Fibroblast of lung (primary cell): ENCODE measurements around the gene KIF6. TPM values are rescaled to one million over a fixed set of nuclear protein-coding genes. Genes with fewer than 3 reads are reported as not detected.
"Not testable (repeated sequence)": the region's sequence is repeated elsewhere in the genome, so short reads cannot be mapped to it uniquely, and the experiment has no call there.

Source experiments
- DNase-seq, 2 donors: peaks; one replicate each; pipeline versions ENCODE4 v3.0.0 to v3.0.0-alpha.2; 2010; ENCODE audit warnings: low read depth in 2 of 2
- H2AFZ ChIP-seq: 2 replicates; pipeline ENCODE4 v1.5.1; 2012; ENCODE audit warnings: low read length, control low read depth, inconsistent platforms
- H3K27ac ChIP-seq: 2 replicates; pipeline ENCODE4 v1.5.1; 2011; ENCODE audit warnings: low read length, control low read depth; ENCODE audit not compliant: insufficient read depth
- H3K27me3 ChIP-seq: 2 replicates; pipeline ENCODE4 v1.5.1; 2011; ENCODE audit warnings: mild to moderate bottlenecking, low read length; ENCODE audit not compliant: control insufficient read depth, insufficient read depth
- H3K36me3 ChIP-seq: 2 replicates; pipeline ENCODE4 v1.5.1; 2011; ENCODE audit warnings: low read length; ENCODE audit not compliant: control insufficient read depth, insufficient read depth
- H3K4me1 ChIP-seq: 2 replicates; pipeline ENCODE4 v1.5.1; 2011; ENCODE audit warnings: low read length; ENCODE audit not compliant: control insufficient read depth, insufficient read depth; ENCODE audit errors: extremely low read depth
- H3K4me2 ChIP-seq: 2 replicates; pipeline ENCODE4 v1.5.1; 2011; ENCODE audit warnings: low read length, control low read depth; ENCODE audit not compliant: insufficient read depth; ENCODE audit errors: extremely low read depth
- H3K4me3 ChIP-seq, 4 experiments: fragments of 200-600 bp in 1 of 4; sonication (generic) in 1 of 4; replicated peaks in 1 of 4; 2 replicates each; pipeline ENCODE4 v1.5.1; 2011 to 2016; ENCODE audit warnings: low read length in 4 of 4, low read depth in 3 of 4, mild to moderate bottlenecking in 3 of 4, control low read depth in 2 of 4, inconsistent platforms in 1 of 4, mixed read lengths in 1 of 4; ENCODE audit not compliant: insufficient read depth in 1 of 4; ENCODE audit errors: control extremely low read depth in 1 of 4
- H3K79me2 ChIP-seq: 2 replicates; pipeline ENCODE4 v1.5.1; 2012; ENCODE audit warnings: mild to moderate bottlenecking, low read length, inconsistent platforms; ENCODE audit not compliant: control insufficient read depth, insufficient read depth
- H3K9ac ChIP-seq: 2 replicates; pipeline ENCODE4 v1.5.1; 2011; ENCODE audit warnings: mild to moderate bottlenecking, low read length, control low read depth; ENCODE audit not compliant: insufficient read depth
- H3K9me3 ChIP-seq: 2 replicates; pipeline ENCODE4 v1.5.1; 2012; ENCODE audit warnings: low read depth, low read length; ENCODE audit not compliant: control insufficient read depth, insufficient read depth
- H4K20me1 ChIP-seq: 2 replicates; pipeline ENCODE4 v1.5.1; 2011; ENCODE audit warnings: low read length; ENCODE audit not compliant: control insufficient read depth, insufficient read depth; ENCODE audit errors: extremely low read depth
- EZH2 ChIP-seq: IDR thresholded peaks from 2 replicates; pipeline ENCODE4 v1.5.1; 2012; ENCODE audit warnings: low read length, control low read depth, mild to moderate bottlenecking; ENCODE audit errors: missing control alignments
- polyA plus RNA-seq, 2 donors: library from polyadenylated mRNA; depleted of rRNA in 1 of 2; stranded (reverse) in 1 of 2; unstranded in 1 of 2; fragments of >200 nt; gene quantifications; 2 replicates each; pipeline ENCODE4 v1.2.1, GENCODE V29; 2011 to 2012; ENCODE audit warnings: missing spikeins in 1 of 2
- total RNA-seq: library from RNA; depleted of rRNA; stranded (reverse); fragments of >200 nt; gene quantifications from 2 replicates; pipeline ENCODE4 v1.2.1, GENCODE V29; 2014
- TF ChIP-seq, protein P1 (sequence below), 2 donors: IDR thresholded peaks in 1 of 2; conservative IDR thresholded peaks in 1 of 2; 1 replicate in 1 of 2; 2 replicates in 1 of 2; pipeline ENCODE4 v1.5.1; 2011 to 2012; ENCODE audit warnings: low read length in 2 of 2, control low read depth in 1 of 2, inconsistent platforms in 1 of 2, low read depth in 1 of 2, mild to moderate bottlenecking in 1 of 2

KIF6 gene
- total and polyA plus RNA-seq, 2 donors (not counting 1 experiment from before 2014, with no cell fraction given) = 0.24 to 0.83 TPM

DNA sequence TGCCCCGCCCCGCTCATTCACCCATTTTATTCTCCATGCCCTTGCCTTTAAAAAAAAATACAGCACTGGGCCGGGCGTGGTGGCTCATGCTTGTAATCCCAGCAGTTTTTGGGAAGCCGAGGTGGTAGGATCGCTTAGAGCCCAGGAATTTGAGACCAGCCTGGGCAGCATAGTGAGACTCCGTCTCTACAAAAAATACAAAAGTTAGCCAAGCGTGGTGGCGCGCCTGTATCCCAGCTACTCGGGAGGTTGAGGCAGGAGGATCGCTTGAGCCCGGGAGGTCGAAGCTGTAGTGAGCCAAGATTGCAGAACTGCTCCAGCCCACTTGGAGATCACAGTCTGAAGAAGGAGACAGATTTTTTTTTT is 407 bp upstream of the KIF6 start:
- Histone ChIP-seq H4K20me1 (no peaks in the 10 kb centered on the region), H3K4me2 (peak overlapping the region; percentile 48), H3K36me3 (no peaks in the 10 kb centered on the region), H3K9me3 (no peaks in the 10 kb centered on the region), H3K4me3 (peak overlapping the region in 2 of 4 experiments; percentile 76), H3K27me3 (no peaks in the 10 kb centered on the region), H3K79me2 (no peaks in the 10 kb centered on the region), H2AFZ (peak overlapping the region; percentile 83), H3K4me1 (no peaks in the 10 kb centered on the region), H3K9ac (no peak overlapping the region), H3K27ac (no peak overlapping the region)
- TF ChIP-seq, protein P1, sequence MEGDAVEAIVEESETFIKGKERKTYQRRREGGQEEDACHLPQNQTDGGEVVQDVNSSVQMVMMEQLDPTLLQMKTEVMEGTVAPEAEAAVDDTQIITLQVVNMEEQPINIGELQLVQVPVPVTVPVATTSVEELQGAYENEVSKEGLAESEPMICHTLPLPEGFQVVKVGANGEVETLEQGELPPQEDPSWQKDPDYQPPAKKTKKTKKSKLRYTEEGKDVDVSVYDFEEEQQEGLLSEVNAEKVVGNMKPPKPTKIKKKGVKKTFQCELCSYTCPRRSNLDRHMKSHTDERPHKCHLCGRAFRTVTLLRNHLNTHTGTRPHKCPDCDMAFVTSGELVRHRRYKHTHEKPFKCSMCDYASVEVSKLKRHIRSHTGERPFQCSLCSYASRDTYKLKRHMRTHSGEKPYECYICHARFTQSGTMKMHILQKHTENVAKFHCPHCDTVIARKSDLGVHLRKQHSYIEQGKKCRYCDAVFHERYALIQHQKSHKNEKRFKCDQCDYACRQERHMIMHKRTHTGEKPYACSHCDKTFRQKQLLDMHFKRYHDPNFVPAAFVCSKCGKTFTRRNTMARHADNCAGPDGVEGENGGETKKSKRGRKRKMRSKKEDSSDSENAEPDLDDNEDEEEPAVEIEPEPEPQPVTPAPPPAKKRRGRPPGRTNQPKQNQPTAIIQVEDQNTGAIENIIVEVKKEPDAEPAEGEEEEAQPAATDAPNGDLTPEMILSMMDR (conservative IDR thresholded peaks at IDR 0.05 in 1 of 2, IDR thresholded peaks at IDR 0.05 in 1 of 2; ENCODE audit: low read depth in 1 of 2, low read length in 2 of 2) = no peak
- no peak for TF ChIP-seq EZH2
- no peak for DNase-seq

DNA sequence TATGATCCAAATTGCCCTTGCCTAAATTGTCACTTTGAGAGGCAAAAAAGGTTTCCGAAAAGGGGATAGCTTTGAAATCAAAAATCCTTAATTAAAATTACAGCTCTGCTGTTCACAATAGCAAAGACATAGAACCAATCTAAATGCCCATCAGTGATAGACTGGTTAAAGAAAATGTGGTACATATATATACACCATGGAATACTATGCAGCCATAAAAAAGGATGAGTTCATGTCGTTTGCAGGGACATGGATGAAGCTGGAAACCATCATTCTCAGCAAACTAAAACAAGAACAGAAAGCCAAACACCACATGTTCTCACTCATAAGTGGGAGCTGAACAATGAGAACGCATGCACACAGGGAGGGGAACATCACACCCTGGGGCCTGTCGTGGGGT is 1.9 kb downstream of the KIF6 start:
- H3K27me3 ChIP-seq, H3K36me3 ChIP-seq, H3K9ac ChIP-seq, DNase-seq, H3K27ac ChIP-seq, H2AFZ ChIP-seq, H3K4me2 ChIP-seq, H4K20me1 ChIP-seq, H3K4me3 ChIP-seq, H3K4me1 ChIP-seq, H3K79me2 ChIP-seq, H3K9me3 ChIP-seq: not testable (repeated sequence)

DNA sequence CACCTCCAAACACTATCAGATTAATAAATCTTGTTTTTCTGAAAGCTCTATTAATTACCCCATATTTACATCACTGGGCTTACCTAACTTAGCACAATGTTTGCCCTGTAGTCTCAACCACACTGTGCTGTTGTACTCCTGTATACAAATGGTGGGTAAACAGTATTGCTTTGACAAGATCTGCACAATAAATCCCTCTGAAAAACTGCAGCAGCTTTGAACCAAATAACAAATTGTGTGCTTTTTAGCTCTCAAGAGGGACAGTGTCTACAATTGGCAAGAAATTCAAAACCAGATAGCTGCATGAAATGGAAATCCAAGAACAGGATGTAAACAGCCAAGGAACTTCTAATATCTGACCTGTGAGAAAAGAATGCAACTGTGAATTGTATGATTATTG is 10.4 kb downstream of the KIF6 start:
- H3K9me3 ChIP-seq = no peaks in the 10 kb centered on the region
- TF ChIP-seq, protein P1 (conservative IDR thresholded peaks at IDR 0.05 in 1 of 2, IDR thresholded peaks at IDR 0.05 in 1 of 2; ENCODE audit: low read depth in 1 of 2, low read length in 2 of 2) = no peak
- H3K27me3 ChIP-seq = no peaks in the 10 kb centered on the region
- no peak overlapping the region for H3K4me3 ChIP-seq
- H3K9ac ChIP-seq = no peak overlapping the region
- no peaks in the 10 kb centered on the region for H3K79me2 ChIP-seq
- no peaks in the 10 kb centered on the region for H3K36me3 ChIP-seq
- DNase-seq = no peak
- no peak overlapping the region for H3K4me2 ChIP-seq
- H3K4me1 ChIP-seq = no peaks in the 10 kb centered on the region
- no peaks in the 10 kb centered on the region for H4K20me1 ChIP-seq
- no peak overlapping the region for H2AFZ ChIP-seq
- no peak overlapping the region for H3K27ac ChIP-seq
